Parathyroid adenoma (tissue), 2 donors: ENCODE data around the gene KCTD20.

Experiments used
- H2AFZ ChIP-seq: fragments of 300-600 bp; sonication (generic); one replicate; pipeline ENCODE4 v1.7.0; 2017; ENCODE audit warnings: antibody characterized with exemption, mild to moderate bottlenecking
- H3K27ac ChIP-seq: fragments of 300-600 bp; sonication (generic); one replicate; pipeline ENCODE4 v1.7.0; 2017
- H3K27me3 ChIP-seq: fragments of 300-600 bp; sonication (generic); one replicate; pipeline ENCODE4 v1.7.0; 2017; ENCODE audit warnings: low read length; ENCODE audit not compliant: control insufficient read depth, insufficient read depth
- H3K36me3 ChIP-seq: fragments of 300-600 bp; sonication (generic); one replicate; pipeline ENCODE4 v1.7.0; 2017; ENCODE audit warnings: low read length; ENCODE audit not compliant: control insufficient read depth, insufficient read depth
- H3K4me1 ChIP-seq: fragments of 300-600 bp; sonication (generic); one replicate; pipeline ENCODE4 v1.7.0; 2017; ENCODE audit warnings: control low read depth
- H3K4me2 ChIP-seq: fragments of 300-600 bp; sonication (generic); one replicate; pipeline ENCODE4 v1.7.0; 2017; ENCODE audit warnings: low read length
- H3K4me3 ChIP-seq: fragments of 300-600 bp; sonication (generic); one replicate; pipeline ENCODE4 v1.7.0; 2017; ENCODE audit warnings: low read depth, low read length
- H3K79me2 ChIP-seq: fragments of 300-600 bp; sonication (generic); one replicate; pipeline ENCODE4 v1.7.0; 2017; ENCODE audit warnings: control low read depth
- H3K9ac ChIP-seq: fragments of 300-600 bp; sonication (generic); one replicate; pipeline ENCODE4 v1.7.0; 2017; ENCODE audit warnings: mild to moderate bottlenecking
- H3K9me3 ChIP-seq: fragments of 300-600 bp; sonication (generic); one replicate; pipeline ENCODE4 v1.7.0; 2017; ENCODE audit warnings: low read length; ENCODE audit not compliant: control insufficient read depth
- CTCF ChIP-seq: fragments of 300-600 bp; sonication (generic); IDR thresholded peaks from one replicate; pipeline ENCODE4 v1.7.0; 2017; ENCODE audit warnings: antibody characterized with exemption, mild to moderate bottlenecking
- donor health status: primary hyperparathyroidism.

The KCTD20 gene

DNA sequence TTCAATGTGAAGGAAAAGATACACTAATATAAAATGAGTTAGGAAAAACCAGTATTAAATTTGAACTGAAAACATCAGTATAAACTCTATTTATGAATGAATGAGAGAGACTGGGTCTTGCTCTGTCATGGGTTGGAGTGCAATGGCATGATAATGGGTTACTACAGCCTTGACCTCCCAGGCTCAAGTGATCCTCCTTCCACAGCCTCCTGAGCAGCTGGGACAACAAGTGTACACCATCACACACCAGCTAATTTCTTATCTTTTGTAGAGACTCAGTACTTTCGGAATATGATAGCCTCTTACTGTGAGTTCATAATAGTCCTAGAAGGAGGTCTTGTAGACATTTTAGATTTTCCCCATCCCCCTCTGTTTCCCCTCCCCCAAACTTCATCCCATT is 21.4 kb downstream of the KCTD20 start:
- H3K79me2 ChIP-seq: peaks cover 36% of the 10 kb centered on the region
- no peak overlapping the region for H3K4me2 ChIP-seq
- H3K4me3 ChIP-seq: no peak overlapping the region
- no peak overlapping the region for H3K27ac ChIP-seq
- no peaks in the 10 kb centered on the region for H3K9me3 ChIP-seq
- H2AFZ ChIP-seq: no peak overlapping the region
- no peaks in the 10 kb centered on the region for H3K4me1 ChIP-seq
- no peaks in the 10 kb centered on the region for H3K27me3 ChIP-seq
- no peaks in the 10 kb centered on the region for H3K36me3 ChIP-seq
- H3K9ac ChIP-seq: no peak overlapping the region
- TF ChIP-seq CTCF: no peak

DNA sequence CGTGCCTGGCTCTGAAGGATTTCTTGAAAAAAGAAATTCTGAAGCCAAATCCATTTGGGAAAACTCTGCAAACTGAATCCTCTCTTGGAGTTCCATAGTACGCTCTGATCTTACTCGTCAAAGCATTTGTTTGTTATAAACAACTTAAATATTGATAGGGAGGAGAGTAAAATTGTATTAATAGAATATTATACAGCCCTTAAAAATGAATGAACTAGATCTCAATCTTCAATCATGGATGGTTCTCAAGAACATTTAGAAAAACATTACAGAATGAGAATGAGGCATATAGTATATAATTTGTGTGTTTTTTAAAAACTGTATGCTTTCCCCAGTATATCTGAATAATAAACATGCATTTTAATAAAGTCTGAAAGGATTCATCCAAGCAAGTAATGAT is 24.8 kb downstream of the KCTD20 start:
- Histone ChIP-seq H3K4me2 (no peak overlapping the region), H3K27me3 (no peaks in the 10 kb centered on the region), H3K9me3 (no peaks in the 10 kb centered on the region), H3K4me3 (no peak overlapping the region), H3K36me3 (no peaks in the 10 kb centered on the region), H3K27ac (no peak overlapping the region), H3K9ac (no peak overlapping the region), H2AFZ (no peak overlapping the region), H3K4me1 (no peaks in the 10 kb centered on the region), H3K79me2 (peaks cover 32% of the 10 kb centered on the region)
- no peak for TF ChIP-seq CTCF

DNA sequence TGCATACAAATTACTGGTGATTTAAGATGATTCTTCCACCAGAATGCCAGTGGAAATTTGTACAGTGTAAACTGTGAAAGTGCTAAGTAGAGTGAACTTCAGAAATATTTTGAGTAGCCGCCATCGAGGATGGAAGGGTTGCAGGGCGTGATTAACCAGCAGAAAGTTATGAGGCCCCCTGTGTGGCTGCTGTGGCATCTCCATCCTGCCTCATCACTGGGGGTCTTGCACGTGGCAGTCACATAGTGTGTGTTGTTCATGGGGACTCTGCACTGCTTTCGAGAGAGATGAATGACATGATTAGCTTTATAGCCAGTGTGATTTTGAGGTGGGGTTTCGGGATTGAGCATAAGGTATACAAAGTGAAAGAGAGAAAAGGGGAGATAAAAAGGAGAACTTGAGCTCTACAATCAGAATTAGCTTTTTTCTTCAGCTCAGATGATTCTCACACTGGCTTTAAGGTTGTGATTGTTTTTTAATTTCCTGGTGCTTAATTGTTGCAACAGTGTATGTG is 26.4 kb downstream of the KCTD20 start:
- H3K79me2 ChIP-seq: peaks cover 24% of the 10 kb centered on the region
- no peak overlapping the region for H3K4me2 ChIP-seq
- no peak overlapping the region for H3K27ac ChIP-seq
- no peak overlapping the region for H3K9ac ChIP-seq
- no peaks in the 10 kb centered on the region for H3K36me3 ChIP-seq
- no peaks in the 10 kb centered on the region for H3K4me1 ChIP-seq
- H2AFZ ChIP-seq: no peak overlapping the region
- no peaks in the 10 kb centered on the region for H3K9me3 ChIP-seq
- H3K27me3 ChIP-seq: no peaks in the 10 kb centered on the region
- no peak overlapping the region for H3K4me3 ChIP-seq
- no peak for TF ChIP-seq CTCF

DNA sequence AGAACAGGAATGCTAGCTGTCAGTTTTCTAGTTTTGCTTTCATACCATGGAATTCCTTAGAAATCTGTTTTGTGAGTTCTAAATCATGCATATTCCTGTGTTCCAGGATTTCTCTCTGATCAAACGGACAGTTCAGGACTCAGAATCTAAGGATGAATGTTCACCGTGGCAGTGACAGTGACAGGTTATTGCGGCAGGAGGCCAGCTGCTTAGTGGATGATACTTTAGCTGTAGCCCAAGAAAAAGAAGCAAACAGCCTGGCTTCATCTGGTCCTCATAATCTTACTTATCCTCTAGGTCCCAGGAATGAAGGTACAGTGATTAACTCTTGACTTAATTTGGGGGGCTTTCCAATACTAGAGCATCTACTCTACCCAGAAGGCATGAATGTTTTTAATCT is 27.1 kb downstream of the KCTD20 start:
- no peaks in the 10 kb centered on the region for H3K36me3 ChIP-seq
- H3K4me2 ChIP-seq: no peak overlapping the region
- peaks cover 18% of the 10 kb centered on the region for H3K79me2 ChIP-seq
- no peaks in the 10 kb centered on the region for H3K4me1 ChIP-seq
- H2AFZ ChIP-seq: no peak overlapping the region
- no peak overlapping the region for H3K27ac ChIP-seq
- H3K4me3 ChIP-seq: no peak overlapping the region
- H3K9me3 ChIP-seq: no peaks in the 10 kb centered on the region
- TF ChIP-seq CTCF: no peak
- no peak overlapping the region for H3K9ac ChIP-seq
- no peaks in the 10 kb centered on the region for H3K27me3 ChIP-seq

- H3K27me3 ChIP-seq: no peaks in the 10 kb centered on the region
- H3K27ac ChIP-seq: no peak overlapping the region
- H3K79me2 ChIP-seq: no peaks in the 10 kb centered on the region
- H3K9ac ChIP-seq: no peak overlapping the region
- no peak overlapping the region for H2AFZ ChIP-seq
- no peaks in the 10 kb centered on the region for H3K9me3 ChIP-seq
- no peaks in the 10 kb centered on the region for H3K36me3 ChIP-seq
- no peak overlapping the region for H3K4me3 ChIP-seq
- no peak overlapping the region for H3K4me2 ChIP-seq
- no peaks in the 10 kb centered on the region for H3K4me1 ChIP-seq
- no peak for TF ChIP-seq CTCF
Observed at GRCh38 chr6:36478051-36478526, 35.3 kb downstream of the KCTD20 start.
